Muscle of back (tissue), 13 donors: ENCODE data around the gene COBL. TPM values are rescaled to one million over a fixed set of nuclear protein-coding genes. Genes with fewer than 3 reads are reported as not detected.
A peak's percentile ranks its signal among the peaks of the same experiment; 100 is the strongest.

Experiments
- DNase-seq, 3 donors: peaks; one replicate each; pipeline versions ENCODE4 v3.0.0 to v3.0.0-alpha.2; 2013
- long read RNA-seq, 9 donors: transcript quantifications; one replicate each; lab custom pipeline, GENCODE V29; 2026
- polyA plus RNA-seq, 10 donors: library from polyadenylated mRNA; unstranded; fragments of 120-200 nt; gene quantifications; one replicate each; pipeline ENCODE4 v1.2.1, GENCODE V29; 2013; ENCODE audit not compliant: insufficient read length in 10 of 10

The COBL gene, protein sequence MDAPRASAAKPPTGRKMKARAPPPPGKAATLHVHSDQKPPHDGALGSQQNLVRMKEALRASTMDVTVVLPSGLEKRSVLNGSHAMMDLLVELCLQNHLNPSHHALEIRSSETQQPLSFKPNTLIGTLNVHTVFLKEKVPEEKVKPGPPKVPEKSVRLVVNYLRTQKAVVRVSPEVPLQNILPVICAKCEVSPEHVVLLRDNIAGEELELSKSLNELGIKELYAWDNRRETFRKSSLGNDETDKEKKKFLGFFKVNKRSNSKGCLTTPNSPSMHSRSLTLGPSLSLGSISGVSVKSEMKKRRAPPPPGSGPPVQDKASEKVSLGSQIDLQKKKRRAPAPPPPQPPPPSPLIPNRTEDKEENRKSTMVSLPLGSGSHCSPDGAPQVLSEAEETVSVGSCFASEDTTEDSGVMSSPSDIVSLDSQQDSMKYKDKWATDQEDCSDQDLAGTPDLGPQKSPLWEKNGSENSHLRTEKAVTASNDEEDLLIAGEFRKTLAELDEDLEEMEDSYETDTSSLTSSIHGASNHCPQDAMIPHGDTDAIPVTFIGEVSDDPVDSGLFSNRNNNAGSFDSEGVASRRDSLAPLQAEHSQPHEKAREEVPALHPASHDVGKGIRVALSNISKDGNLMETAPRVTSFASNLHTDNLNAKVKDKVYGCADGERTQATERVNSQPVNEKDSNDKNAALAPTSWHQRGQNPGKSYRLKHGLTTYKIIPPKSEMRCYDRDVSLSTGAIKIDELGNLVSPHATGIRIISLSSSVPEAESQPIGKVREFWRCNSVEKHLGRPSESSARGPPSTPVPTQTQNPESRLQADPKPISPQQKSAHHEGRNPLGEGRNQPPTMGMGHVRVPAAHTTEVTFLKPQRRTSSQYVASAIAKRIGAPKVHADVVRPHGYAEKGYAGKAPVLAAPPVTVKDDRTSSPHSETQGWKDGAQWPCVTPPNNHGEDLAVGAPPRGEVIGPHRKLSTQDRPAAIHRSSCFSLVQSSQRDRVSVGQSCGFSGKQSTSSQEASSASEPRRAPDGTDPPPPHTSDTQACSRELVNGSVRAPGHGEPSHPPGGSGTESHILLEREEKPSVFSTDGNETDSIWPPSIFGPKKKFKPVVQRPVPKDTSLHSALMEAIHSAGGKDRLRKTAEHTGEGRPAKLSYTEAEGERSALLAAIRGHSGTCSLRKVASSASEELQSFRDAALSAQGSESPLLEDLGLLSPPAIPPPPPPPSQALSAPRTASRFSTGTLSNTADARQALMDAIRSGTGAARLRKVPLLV
- polyA plus RNA-seq: 100 to 1,000 TPM in 5 of 10 donors, 10 to 100 TPM in 5; 58.7 to 140 (median 97.2) TPM
- long read RNA-seq, donor 1, transcript COBL-210 (9 exons, 1,941 nt): major isoform, 27 of 42 reads
- long read RNA-seq, donor 1, transcript COBL-205 (8 exons, 3,785 nt): minor isoform, 8 of 42 reads
- long read RNA-seq, donor 1, partial matches to known transcripts: 7 of 42 reads
- long read RNA-seq, donor 1, other reads (novel, unspliced or antisense): 0 of 42 reads
- long read RNA-seq, donor 2, transcript COBL-210 (9 exons, 1,941 nt): major isoform, 23 of 29 reads
- long read RNA-seq, donor 2, partial matches to known transcripts: 5 of 29 reads
- long read RNA-seq, donor 2, other reads (novel, unspliced or antisense): 0 of 29 reads
- long read RNA-seq, donor 3: 0 reads
- long read RNA-seq, donor 4, transcript COBL-210 (9 exons, 1,941 nt): major isoform, 14 of 16 reads
- long read RNA-seq, donor 4, partial matches to known transcripts: 0 of 16 reads
- long read RNA-seq, donor 4, other reads (novel, unspliced or antisense): 0 of 16 reads
- long read RNA-seq, donor 5, transcript COBL-210 (9 exons, 1,941 nt): major isoform, 29 of 50 reads
- long read RNA-seq, donor 5, partial matches to known transcripts: 19 of 50 reads
- long read RNA-seq, donor 5, other reads (novel, unspliced or antisense): 0 of 50 reads
- long read RNA-seq, donor 6, transcript COBL-210 (9 exons, 1,941 nt): major isoform, 22 of 25 reads
- long read RNA-seq, donor 6, partial matches to known transcripts: 0 of 25 reads
- long read RNA-seq, donor 6, other reads (novel, unspliced or antisense): 0 of 25 reads
- long read RNA-seq, donor 7, transcript COBL-210 (9 exons, 1,941 nt): major isoform, 20 of 20 reads
- long read RNA-seq, donor 7, partial matches to known transcripts: 0 of 20 reads
- long read RNA-seq, donor 7, other reads (novel, unspliced or antisense): 0 of 20 reads
- long read RNA-seq, donor 8, transcript COBL-210 (9 exons, 1,941 nt): major isoform, 8 of 10 reads
- long read RNA-seq, donor 8, partial matches to known transcripts: 0 of 10 reads
- long read RNA-seq, donor 8, other reads (novel, unspliced or antisense): 0 of 10 reads
- long read RNA-seq, donor 9, transcript COBL-210 (9 exons, 1,941 nt): major isoform, 8 of 9 reads
- long read RNA-seq, donor 9, partial matches to known transcripts: 0 of 9 reads
- long read RNA-seq, donor 9, other reads (novel, unspliced or antisense): 0 of 9 reads

DNA sequence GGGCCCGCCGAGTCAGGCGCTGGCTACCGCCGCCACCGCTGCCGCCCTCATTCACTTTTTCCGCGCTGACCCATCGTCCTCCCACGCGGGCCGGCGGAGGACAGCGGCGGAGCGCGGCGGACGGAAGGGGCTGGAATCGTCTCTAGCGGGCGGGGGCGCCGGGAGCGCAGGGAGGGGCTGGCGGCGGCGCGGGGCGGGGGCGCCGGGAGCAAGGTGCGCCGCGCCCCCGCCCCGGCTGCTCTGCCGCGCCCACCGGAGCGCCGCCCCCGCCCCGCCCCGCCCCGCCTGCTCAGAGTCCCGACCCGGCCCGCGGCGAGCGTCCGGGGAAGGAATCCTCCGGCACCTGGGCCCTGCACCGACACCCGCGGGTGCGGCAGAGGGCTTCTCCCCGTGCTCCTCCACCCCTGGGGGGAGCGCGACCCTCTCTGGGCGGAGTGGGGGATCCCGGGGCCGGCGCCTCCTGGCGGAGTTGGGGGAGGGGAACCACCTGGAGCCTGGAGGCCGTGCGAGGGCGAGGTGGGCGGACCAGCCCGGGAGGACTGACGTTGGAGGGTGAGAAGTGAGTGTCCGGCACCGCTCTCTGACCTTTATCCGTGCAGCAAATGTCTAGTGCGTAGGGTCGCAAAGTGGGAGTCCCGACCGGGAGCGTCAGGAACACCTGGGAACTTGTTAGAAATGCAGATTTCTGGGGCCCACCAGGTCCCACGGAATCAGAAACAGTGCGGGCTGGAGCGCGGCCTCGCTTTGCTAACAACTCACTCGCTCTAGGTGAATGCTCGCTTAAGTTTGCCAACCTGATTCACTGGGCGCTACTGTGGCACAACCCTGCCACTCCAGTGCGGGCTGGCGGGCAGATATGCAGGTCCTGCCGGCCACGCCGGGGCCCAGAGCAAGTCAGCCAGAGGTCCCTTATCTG, at the start of gene COBL:
Gene COBL, minus strand, starts transcription at position 144 of the 916 bp plus-strand sequence. CDS start 176 bp downstream, outside the sequence.
- DNase-seq: peak in 1 of 3 donors; percentile 22

DNA sequence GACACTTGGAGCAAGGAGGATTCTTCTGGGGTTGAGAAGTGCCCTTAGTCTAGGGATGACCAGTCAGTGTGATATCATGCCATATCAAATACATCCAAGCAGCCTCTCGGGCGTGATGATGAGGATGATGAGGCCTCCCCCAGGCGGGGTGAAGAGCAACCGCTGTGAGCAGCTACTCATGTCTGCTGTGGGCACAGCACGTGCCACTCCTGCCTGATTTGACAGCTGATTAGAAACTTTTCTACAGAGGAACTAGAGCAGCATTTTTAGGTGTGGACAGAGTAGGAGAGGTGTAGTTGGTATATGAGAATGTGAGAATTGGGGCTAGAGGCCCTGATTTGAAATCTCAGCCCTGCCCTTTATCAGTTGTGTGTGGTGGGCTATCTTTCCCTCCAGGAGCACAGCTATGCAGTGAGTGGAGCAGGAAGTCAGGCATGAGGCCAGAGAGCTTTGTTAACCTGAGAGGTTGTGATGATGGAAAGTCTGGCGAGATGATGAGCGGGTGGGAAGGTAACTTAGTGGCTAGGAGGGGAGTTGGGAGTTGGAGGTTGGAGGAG, 49.6 kb upstream of the COBL start:
- DNase-seq: no peak

DNA sequence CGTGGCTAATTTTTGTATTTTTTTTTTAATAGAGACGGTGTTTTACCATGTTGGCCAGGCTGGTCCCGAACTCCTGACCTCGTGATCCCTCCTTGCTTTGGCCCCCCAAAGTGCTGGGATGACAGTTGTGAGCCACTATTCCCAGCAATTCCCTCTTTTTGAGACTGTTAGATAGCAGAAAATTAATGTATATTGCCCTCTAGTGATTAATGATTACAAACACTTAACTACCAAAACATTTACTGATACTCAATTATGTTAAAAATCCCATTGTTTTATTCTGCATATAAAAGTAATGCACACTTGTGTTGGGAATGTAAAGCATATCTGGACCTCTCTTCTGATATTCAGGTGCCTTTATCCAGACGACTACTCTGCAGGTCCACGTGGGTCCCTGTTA, 41.2 kb upstream of the COBL start:
- no peak for DNase-seq

DNA sequence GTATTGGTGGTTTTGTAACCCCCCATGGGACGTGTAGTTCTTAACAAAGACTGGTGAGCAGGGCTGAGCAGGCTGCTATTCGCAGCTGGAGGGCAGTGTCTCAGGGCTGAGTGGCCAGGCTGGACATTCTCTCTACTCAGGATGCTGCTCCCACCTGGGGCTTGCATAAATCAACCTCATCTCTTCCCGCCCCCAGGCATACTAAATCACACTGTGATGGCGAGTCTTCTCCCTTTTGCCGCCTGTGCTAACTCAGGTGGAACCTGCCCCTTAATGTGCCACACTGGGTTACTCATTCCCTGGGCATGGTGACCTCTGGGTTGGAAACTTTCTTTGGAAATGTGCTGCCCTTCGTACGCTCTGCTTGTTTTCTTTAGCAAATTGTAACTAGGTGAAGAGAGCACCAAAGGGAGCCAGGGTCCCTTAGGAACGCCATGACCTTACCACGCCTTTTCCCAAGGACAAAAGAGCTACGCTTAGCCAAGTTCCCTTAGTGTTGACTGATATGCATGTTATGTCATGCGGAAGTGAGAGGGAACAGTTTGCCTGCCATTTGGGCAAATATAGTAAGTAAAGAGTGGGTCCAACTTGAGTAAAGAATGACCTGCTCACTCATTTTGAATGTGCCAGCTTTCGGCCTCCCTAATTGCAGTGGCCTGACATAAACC, 40.4 kb upstream of the COBL start:
- no peak for DNase-seq

DNA sequence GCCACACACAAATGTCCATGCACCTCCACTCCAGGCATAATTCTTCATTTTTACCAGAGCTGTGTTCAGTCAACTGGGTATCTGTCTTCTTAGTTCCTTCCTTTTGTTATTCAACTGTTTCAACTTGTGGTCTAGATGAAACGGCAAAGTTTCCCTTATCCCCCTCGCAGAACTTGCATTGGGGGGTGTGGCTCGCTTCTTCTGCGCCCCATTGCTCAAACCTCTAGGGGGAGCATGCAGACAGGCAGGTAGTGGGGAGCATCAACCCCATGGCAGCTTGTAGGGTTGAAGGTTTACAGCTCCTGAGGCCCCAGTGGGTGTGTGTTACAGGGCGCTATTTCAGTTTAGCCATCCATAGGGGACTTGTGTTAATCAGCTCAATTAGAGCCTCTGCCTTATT, 38.3 kb upstream of the COBL start:
- DNase-seq: no peak

DNA sequence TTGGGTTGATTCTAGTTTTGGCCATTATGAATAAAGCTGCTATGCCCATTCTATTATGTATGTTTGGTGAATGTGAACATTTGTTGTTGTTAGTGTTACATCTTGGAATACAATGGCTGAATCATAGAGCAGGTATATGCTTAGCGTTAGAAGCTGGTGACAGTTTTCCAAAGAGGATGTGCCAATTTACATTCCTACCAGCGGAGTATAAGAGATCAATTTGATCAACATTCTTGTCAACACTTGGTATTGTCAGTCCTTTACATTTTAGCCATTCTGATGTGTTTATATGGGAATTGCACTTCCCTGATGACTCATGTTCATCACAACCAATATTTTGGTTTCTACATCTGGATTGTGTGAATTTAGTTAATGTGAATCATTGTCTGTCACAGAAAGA, 37.8 kb upstream of the COBL start:
- DNase-seq: no peak

DNA sequence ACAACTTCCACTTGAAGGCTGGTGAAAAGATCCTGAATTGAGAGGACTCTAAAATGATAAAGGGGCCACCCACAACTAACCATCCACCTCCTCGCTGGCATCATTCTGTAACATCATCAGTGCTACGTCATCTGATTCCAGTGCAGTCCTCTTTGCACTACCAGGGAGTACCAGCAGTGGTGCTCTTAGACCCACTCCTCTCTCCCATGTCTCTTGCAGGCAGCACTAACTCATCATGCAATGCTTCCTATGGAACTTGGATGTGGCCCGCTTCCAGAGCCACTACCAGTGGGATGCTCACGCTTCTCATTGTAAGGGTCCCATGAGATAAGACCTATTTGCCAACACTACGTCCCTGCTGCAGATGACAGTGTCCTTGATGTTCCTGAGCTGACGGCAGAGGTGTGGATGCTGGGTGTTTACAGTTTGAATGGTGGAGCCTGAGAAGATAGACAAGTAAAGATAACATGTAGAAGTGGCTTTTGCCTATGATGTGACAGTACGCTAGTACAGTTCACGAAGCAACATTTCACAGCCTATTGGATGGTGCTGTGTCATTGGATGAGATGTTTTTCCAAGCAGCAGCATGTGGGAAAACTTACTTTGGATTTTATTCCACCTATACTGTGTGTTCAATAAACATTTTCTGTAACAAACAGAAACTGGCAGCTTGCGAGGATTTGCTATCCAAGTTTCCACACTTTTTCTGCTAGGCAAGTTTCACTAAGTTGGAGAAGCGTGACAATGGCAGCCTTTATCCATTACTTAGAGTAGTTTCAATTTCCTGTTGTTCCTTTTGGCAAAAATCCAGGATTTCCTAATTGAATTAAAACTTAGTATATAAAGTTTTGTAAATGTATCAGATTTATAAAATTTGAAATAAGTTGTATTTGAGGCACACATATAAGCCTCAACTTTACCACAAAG, 35.8 kb upstream of the COBL start:
- peak; percentile 28 to 66 (median 42) for DNase-seq

DNA sequence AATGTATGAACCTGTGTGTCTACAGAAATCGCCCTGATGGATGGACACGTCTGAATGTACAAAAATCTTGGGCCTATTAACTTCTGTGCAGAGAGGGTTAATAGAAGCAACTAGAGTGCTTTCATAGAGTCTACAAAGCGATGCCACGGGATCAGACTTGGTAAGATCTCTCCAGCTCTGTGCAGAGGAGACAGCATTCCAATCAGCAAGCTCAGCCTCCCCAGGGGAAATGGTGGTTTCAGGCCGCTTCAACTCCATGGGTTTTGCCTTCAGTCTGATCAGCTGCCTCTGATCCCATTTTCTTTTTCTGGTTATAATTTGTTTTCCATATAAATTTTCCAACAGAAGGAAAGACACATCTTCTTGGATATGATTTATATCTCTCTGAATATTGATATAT, 35.1 kb upstream of the COBL start:
- peak in 1 of 3 donors; percentile 28 for DNase-seq

DNA sequence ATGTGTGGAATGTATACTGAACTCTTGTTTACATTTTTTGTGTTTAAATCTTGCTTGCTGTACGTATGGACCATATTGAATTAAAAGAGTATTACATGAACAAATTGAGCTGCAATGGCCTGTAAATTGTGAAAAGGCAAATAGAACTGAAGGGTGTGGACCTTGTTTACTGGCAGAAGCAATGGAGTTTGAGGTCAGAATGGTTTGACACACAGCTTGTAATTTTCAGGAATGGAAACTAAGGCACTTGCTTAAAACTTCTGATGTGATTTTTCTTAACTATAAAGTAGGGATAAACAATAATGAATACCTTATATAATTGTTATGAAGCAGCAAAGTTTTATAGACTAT, 33.9 kb upstream of the COBL start:
- no peak for DNase-seq

DNA sequence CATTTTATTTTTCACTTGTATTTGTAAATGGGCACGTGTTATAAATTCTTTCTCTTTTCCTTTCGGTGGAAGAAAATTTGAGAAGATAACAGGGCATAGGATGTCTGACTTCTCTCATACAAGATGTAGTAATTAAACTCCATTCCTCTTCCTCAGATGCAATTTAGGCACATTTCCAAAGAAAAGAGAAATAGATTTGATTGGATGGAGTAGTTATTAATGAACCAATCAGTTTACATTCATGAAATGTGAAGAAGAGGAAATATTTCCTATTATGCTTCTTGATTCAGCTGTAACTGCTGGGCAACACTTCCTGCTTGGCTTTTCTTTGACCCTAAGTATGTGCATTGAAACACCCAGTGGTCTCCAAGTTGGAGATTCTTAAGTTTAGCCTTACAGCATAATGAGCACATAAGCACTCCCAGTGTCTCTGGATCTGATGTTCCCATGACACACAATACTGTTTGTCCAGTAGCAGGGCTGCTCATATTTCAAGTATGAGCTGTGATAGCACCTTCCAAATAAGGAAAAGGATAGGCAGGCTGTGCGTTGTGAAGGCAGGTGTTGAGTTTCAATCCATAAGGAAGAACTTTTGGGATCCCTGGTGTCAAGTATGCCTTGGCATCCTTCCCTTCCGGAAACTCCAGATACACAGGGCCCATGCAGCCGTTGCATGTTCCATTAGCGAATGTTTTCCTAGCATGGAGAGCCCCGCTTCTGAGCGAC, 33.4 kb upstream of the COBL start:
- DNase-seq: peak; percentile 67 to 79 (median 75)

DNA sequence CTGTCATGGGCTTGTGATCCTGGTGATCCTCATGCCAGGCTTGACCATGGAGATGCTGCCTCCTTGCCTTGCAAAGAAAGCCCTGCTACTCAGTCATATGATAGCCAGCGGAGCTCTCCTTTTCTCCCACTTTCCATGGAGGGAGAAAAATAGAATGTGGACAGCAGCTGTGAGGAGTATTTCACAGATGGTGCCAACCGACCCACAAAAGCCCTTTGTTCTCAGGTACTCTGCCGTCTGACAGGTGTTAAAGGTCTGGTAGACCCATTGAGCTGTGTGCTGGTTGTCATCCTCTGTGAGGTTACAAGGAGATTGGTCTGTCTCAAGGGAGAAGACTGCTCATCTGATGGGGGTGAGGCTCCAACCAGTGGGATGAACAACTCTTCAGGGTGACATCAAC, 29.5 kb upstream of the COBL start:
- peak in 1 of 3 donors; percentile 16 for DNase-seq

DNA sequence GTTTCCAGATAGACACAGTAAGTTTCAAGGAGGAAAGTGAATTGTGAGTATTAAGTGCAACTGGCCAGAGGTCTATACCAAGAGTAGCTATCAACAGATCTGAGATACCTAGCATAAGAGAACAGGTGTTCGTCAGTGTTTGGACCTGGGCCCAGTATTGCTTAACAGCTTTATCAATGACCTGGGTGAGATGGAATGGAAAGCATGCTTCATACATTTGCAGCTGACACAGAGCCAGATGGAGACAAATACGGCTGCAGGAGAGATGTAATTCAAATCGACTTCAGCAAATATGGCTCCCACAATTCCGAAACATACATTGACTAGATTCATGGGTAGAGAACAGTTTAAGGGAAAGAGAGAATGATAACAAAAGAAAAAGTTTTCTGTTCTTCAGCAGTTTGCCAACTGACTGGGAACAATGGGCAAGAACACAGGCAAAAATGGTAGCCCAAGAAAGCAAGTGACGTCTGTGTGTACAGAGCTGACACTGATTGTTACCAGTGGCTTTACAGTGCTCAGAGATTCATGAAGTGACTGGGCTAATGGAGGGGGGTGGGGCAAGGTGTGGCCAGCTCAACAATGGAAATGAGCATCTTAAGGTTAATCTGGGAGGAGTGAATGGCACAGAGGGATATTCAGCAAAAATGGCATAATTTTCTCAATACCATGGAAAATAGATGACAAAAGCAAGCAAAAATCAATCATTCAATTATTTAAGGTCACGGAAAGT, 28.0 kb upstream of the COBL start:
- peak; percentile 17 to 48 (median 47) for DNase-seq

DNA sequence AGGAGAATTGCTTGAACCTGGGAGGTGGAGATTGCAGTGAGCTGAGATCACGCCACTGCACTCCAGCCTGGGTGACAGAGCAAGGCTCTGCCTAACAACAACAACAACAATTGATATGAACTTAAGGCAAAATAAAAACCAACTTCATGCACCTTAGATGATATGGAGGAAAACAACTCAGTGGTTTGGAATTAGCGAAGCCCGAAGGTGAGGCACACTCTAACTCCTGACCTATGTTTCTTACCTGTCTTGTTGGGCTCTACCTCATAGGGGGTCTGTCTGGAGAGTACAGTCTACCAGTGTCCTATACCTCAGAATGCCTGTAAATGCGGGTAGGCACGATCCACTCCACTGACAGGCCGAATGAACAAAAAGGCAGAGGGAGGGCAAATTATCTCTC, 24.3 kb upstream of the COBL start:
- no peak for DNase-seq

DNA sequence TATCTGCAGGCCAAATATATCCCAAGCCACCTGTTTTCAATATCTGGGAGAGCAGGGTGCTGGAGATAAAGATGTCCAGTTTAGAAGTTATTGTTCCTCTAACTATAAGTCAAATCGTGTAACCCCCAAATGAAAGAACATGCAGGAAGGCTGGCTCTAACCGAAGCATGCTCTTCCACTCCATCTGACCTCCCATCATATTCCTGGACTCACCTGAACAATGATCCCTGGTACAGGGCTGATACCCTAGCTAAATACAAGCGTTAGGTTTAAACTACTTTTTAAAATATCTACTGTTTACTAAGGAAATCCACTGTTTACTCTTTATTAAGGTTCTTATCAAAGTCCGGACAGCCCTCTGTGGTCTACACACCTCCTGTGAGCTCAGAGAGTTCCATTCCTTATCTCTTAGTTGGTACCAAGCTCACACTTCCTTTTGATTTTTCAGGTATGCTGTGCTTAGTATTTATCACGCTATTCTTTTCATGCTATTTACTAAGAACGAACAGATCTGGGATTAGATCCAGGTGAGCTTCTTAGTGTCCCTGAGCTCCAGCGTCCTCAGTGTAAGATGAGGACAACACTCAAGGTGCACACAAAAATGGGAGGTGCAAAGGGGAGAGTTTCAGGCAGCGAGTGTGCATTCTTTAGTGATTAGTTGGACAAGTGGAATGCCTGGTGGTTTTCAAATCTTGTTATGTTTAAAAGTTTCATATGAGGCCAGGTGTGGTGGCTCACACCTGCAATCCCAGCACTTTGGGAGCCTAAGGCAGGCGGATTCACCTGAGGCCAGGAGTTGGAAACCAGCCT, 23.6 kb upstream of the COBL start:
- DNase-seq: no peak
